DMS153 treated with DMSO at 0.1 percent for 48 hours (cell line): ENCODE data around the gene PDCD1.

ENCODE experiments used
- DNase-seq: peaks from one replicate; lab custom pipeline; 2025; ENCODE audit not compliant: unreplicated experiment; lab: John Stamatoyannopoulos, UW

PDCD1 gene

DNA sequence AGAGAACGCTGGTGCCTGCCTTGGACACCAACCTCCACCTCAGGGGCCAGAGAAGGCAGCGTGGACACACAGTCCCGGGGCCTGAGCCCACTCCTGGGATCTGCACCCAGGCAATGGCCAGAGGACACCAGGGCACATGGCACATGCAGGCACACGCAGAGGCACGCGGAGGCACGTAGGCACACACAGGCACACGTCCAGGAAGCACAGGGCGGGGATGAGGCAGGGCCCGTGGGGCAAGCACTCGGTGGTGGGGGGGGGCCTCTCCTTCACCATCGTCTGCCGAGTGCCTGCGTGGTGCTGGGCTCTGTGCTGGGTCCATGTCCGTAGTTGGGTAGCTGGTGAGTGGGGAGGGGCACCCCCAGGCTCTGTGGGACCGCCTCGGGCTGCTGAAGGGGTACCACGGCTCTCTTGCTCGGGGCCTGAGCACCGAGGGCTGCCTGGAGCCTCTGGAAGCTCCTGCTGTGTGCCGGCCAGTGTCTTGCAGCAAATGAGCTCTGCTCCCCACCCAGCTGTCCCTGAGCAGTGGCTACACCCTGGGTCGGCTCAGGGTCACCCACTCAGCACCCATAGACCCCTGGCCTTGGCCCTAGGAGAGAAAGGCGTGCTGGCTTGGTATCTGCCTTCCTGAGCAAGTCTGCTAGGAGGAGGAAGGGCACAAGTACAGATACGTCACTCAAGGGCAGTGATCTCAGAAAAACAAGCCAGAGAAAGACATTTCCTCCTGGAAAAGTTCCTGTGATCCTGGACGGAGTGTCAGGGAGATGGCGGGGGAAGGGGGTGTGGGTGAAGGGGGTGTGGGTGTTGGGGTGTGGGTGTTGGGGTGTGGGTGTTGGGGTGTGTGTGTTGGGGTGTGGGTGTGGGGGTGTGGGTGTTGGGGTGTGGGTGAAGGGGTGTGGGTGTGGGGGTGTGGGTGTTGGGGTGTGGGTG lies 37.3 kb upstream of the PDCD1 start:
- DNase-seq: no peak

DNA sequence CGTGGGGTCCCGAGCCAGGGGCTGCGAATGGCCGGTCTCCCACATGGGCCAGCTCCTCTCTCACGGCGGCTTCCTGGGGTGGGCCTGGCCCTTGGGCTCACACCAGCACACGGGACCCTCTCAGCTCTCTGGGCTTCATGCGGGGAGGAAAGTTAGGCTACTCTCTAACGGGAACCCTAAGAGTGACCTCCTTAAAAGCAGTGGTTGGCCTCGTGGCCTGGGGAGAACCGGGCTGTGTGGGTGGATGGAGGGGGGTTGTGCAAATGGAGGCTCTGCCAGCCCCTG lies 36.7 kb upstream of the PDCD1 start:
- no peak for DNase-seq

DNA sequence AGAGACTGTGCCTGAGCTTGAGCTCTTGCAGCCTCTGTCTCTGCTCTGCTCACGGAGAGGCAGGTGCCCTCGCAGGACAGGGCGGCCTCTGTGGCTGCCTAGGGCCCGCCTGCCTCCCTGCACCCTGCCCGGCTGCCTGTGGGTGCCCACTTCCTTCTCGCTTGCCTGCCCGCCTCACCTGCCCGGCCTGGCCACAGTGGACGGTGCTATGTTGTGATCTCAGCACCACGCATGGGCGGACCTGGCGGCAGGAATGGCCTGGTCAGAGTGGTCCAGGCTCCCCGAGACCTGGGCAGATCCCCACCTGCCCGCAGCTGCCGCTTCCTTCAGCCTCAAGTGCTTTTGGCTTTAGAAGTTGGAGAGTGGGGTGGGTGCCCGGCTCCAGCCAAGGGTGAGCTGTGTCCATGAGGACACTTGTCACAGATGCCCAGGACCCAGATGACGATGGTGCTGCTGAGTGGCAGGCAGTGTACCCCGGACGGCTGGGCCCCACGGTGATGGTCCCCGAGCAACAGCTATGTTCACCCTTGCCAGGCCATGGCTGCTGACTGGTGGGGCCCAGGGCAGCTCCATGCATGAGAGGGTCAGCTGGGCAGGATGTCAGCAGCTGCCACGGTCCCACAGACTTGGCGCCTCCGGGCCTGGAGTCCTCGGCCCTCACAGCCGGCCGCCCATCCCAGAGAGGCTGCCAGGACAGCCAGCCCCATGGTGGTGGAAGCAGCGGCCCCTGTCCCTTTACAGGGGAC lies 36.2 kb upstream of the PDCD1 start:
- no peak for DNase-seq

DNA sequence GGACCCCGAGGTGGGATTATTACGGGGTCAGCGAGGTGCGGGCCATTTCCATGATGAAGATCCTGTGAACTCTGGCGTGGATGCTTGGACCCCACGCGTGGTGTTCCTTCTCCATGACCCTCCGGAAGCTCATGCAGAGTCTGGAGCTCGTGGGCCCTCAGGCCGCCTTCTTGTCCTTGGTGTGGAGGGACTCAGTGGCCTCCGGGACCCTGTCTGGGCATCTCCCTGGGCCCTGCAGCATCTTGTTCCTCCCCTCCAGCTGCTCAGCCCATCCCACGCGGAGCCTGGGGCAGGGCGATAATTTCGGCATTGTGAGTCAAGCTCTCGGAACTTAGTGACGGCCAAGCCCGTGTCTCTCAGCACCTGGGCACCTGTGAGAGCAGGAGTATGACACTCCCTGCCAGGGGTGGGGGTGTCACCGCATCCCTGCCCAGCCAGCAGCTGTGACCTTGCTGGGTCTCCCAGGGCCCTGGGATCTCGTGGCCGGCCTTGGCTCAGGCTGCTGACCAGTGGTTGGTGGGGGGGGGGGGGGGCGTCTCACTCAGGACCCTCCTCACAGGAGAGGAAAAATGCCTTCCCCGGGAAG lies 35.5 kb upstream of the PDCD1 start:
- no peak for DNase-seq

DNA sequence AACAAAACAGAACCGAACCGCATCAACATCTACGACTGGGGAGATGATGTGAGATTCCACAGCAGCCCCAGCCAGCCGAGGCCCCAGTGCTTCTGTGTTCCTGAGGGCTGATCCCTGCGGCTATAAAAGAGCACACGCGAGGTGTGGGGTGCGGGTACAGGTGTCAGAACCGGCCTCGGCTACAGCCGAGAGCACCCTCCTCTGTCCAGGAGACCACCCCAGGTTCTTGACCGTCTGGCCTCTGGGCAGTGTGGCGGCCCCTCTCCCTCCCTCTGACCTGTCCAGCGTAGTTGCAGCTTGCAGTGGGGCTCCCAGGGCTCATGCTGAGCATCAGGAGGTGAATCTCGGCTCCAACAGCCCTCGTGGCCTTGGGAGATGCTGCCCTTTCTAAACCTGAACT lies 34.6 kb upstream of the PDCD1 start:
- no peak for DNase-seq

DNA sequence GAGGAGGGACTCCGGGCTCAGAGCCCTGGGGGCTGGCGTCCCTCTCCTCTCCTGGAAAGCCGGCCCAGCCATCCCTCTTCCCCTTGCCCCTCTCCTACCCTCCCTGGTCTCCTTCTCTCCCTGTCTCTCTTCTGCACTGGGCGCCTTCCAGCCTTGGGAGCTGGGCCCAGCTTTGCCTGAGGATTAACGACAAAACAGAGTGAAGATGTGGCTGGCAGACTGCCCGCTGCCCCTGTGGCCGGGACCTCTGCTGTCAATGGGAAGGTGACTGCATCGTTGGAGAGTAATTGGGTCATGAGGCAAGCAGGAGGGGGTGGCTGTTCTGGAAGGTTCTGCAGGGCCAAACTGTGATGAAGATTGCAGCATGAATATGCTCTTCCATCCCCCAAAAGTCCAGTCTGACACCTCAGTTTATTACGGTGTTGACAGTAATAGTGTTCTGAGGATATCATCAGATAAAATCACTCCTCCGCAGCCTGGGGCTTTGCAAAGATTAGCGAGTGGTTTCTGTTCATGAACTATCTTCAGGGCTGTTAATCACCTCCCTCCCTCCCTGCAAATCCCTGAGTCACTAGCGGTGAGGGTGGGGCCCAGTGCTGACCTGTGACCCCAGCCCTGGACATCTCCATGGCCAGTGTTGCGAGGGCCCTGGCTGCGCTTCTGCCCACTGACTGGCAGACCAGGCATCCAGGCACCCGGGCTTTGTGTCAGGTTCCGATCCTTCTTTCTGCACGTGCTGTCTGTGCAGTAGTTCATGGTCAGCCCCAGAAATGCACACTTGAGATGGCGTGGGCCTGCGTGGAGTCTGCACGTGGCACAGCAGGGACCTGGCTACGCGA lies 33.8 kb upstream of the PDCD1 start:
- no peak for DNase-seq

DNA sequence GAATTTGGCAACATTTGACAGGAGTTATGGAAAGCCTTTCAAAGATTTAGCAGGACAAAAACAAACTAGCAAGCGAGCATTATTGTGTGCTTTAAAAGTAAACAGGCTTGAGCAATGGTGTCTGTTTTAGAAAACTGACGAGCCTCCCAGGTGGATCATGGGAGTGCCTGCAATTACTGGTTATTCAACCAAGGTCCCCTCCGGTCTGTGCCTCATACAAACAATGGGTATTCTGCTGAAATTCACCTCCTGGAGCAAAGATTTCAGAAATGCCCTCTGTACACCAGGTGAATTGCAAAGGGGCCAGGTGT lies 33.2 kb upstream of the PDCD1 start:
- no peak for DNase-seq

DNA sequence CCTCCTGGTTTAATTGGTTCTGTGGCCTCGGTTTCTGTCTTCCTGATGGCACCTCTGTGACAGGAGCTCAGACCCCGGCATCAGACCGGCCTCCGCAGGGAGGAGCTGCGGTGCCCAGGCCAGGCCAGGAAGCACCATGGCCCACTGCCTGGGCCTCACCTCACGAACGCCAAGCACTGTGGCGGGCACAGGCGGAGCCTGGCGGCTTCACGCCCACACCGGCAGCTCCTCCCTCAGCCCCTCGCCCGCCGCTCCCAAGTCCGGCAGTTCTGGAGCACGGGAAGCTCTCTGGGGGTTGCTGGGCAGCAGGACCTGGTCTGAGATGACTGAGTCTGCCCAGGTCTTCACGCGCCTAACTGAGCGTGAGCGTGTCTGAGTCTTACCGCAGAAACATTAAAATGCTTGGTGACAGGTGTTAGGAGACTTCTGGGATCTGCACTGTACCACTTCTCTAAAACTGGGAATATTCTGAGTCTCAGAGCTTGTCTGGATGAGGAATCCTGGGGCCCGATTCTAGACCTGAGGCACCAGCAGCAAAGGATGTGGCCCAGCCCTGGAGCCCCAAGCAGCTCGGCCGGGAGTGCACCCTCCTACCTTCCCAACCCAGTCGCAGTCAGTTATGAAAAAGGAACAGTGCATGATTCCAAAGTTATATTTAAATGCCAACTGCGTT lies 32.8 kb upstream of the PDCD1 start:
- peak; percentile 54 for DNase-seq

DNA sequence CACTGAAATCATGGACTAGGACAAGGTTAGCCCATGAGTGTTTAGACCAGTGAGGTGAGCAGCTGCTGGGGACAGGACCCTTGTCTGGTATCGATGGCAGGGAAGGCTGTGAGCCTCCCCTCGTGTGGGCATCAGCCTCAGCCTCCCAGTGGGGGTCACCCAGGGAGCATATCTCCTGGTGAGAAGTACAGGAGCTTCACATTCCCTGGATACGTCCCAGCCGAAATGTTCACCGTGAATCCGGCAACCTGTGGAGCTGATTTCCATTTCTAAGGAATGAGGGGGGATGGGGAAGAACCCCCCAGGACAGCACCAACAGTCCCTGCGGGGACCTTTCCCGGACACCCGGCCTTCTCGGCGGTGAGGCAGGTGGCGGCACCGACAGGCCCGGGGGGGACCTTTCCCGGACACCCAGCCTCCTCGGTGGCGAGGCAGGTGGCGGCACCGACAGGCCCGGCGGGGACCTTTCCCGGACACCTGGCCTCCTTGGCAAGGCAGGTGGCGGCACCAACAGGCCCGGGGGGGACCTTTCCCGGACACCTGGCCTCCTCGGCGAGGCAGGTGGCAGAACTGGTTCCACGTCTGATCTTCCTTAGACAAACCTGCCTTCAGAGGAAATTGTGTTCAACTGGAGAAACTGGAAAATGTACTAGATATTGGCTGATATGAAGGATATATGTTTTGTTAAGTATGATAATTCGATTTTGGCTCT lies 32.0 kb upstream of the PDCD1 start:
- DNase-seq: peak; percentile 43

DNA sequence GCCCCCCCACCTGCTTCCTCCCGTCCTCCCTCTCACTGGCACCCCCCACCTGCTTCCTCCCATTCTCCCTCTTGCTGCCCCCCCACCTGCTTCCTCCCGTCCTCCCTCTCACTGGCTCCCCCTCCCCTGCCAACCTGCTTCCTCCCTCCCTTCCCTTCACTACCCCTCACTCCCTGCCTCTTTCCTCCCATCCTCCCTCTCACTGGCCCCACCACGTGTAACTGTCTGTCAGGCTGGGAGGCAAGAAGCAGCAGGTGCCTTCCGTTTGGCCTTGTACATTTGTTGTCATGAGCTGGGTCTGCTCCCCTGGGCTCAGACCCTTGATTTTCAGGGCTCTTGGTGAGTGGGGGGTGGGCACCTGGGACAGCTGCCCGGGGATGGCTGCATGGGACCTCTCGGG lies 29.9 kb upstream of the PDCD1 start:
- no peak for DNase-seq

DNA sequence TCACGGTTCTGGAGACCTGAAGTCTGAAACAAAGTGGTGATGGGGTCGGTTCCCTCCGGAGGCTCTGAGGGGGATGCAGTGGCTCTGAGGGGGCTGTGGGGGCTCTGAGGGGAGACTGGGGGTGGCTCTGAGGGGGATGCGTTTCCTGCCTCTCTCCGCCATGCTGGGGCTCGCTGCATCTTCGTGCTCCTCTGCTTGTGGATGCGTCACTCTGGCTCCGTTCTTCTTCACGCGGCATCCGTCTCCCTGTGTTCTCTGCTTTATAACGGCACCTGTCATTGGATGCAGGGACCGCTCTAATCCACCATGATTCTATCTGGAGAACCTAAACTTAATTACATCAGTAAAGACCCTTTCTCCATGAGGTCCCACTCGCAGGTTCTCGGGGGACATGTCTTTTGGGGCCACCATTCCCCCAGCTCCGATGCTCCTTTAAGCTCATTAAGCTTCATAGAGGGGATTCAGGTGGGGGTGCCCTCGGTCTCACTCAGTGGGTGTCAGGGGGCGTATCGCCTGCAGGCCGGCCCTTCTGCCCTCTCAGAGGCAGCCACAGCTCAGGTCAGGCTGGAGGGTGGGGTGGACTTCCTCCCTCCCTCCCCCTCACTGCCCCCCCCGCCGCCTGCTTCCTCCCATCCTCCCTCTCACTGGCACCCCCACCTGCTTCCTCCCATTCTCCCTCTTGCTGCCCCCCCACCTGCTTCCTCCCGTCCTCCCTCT lies 29.3 kb upstream of the PDCD1 start:
- no peak for DNase-seq

DNA sequence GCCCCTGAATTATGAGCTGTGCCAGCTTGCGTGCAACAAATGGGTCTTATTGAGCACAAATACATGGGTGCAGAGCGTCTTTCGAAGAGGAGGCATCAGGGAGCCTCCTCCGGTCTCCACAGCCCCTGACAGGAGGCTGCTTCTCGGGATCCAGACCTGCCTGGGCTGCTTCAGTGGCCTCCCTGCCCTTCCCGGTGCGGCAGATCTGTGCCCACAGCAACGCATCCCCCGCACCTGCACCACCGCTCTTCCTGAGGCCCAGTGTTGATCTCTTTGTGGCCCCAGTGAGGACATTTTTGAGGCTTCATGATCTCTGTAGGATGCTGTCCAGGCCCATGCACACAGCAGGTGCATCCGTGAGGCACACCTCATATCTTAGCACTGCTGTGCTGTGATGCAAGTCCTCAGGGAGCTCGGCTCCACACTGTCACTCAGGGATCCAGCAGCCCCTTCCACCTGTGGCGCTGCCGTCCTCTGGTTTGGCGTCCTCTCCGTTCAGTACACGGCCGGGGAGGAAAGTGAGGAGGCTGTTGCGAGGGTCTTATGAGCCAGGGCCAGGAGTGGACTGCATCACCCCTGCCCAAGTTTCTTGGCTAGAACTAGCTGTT lies 28.2 kb upstream of the PDCD1 start:
- DNase-seq: no peak

DNA sequence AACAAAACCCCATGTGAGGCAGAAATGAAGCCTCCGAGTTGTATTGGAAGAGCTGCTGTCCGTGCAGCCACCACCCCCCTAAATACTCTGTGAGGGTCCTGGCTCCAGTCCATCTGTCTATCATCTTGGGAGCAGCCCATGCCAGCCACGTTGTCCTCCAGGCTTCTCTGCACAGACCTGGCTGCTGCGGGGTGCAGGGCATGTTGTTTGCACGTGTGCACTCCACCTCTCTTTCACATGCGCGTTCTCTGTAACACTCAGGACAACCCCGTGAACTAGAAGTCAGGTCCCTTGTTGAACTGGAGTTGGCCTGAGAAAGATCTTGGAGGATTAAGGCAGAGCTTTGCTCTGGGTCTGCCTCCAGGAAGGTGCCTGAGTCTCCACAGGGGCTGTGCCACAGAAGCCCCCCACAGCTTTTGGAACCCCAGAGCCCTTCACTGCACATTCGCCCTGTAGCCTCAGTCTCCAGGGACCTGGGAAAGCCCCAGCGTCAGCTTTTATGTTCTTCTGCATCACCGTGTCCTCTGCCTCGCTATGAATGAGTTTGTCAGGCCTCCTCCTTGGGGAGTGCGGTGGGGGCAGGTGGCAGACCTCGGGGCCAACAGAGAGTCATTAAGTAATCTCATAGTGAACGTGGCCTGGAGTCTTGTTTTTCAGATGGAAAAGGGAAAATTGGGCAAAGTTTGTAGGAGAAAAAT lies 27.4 kb upstream of the PDCD1 start:
- no peak for DNase-seq

DNA sequence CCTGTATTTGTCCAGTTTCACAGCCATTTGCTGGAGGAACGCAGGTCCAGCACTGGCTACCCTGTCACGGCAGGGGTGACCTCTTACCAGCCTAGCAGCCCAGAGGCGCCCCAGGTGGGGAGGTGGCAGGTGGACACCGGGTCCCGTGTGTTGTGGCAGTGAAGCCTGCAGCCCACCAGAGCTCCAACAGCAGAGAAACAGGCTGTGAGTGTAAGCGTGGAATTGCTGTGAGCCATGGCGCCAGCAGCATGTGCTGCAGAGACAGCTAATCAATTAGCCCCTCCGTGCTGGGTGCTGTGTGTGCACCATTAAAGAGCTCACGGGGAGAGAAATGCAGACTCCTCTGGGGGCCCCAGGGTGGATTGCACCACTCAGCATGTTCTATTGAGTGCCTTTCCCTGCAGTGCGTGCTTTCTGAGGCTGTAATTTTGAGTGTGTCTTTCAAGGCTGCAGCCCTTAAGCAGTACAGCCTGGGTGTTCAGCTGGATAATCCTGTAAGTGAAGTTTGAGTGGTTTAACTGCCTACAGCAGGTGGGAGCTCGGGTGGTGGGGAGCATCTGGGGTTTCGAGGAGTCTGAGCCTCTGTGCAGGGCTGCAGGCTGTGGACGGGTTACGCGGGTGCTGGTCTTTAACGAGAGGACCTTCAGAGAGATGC lies 26.7 kb upstream of the PDCD1 start:
- no peak for DNase-seq

DNA sequence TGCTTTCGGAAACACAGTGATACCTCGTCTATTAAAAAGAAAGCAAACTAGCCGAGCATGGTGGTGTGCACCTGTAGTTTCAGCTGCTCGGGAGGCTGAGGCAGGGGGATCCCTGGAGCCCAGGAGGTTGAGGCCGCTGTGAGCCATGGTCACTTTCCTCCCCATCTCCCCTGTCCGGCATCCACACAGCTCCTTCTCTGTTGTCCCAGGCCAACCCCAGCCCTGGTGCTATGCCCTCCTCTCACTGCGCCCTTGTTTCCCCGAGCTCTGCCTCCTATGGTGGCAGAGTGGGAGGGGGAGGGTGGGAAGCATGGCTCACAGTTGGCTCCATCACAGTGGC lies 26.2 kb upstream of the PDCD1 start:
- DNase-seq: no peak

DNA sequence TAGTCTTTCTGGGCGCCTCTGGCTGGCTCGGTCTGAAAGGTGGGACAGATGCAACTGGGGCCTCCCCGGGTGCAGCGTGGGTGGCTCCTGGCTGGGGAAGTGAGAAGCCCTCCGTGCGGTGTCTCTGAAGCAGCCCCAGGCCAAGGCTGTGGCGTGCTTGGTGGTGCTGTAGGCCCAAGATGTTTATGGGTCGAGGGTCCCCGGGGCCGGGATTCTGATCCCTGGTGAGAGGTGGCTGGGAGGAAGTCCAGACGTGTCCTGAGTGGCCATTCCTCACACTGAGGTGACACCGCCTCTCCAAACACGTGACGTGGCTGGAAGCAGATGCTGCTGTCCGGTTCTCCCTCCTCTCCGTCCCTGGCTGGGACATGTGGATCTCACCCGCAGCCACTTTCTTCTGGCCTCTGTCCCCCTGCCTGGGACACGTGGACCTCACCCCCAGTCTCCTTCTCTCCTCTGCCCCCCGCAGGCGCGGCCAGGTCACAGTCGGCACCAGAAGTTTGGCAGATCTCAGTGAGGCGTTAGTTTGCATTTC lies 23.5 kb upstream of the PDCD1 start:
- DNase-seq: no peak

DNA sequence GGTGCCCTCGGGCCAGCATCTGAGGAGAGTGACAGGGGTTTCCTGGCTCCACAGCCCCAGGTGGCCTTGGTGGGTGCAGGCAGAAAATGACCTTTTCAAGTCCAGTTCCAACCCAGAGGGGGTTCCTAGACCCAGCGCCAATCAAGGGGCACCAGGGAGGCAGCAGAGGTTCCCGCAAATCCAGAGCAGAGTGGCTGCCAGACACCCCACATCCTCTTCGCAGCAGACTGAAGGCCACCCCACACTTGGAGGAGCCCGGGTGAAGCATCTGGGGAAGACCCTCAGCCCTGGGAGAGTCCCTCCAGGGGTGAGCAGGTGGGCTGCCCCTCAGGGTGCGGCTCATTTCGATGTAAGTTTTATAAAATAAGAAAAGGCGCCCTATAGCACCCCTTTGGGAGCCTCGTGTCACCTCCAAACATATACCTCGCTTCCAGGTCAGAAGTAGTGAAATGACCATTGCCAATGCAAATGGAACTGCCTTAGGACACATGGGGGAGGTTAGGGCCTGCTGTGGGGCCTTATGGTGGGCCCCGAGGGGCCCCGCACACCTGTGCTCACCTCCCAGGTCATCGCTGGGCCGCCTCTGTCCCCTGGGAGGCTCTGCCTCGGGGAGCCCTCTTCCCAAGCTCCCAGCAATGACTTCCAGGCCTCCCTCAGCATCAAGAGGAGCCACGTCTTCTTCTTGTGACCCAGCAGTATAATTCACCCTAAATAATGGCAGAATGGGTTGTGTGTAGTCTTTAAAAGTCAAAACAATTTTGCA lies 21.8 kb upstream of the PDCD1 start:
- no peak for DNase-seq
